Nephron (organoid): Measurements from ENCODE around the gene JCAD.

ENCODE experiments used
- H3K27ac Mint-ChIP-seq, 3 experiments: 2 replicates each; pipeline ENCODE4 v1.8.0; 2020; ENCODE audit warnings: mixed read lengths in 3 of 3, mild to moderate bottlenecking in 2 of 3, moderate library complexity in 1 of 3
- H3K27me3 Mint-ChIP-seq: 2 replicates; pipeline ENCODE4 v1.8.0; 2021; ENCODE audit warnings: low read depth, mild to moderate bottlenecking, moderate library complexity, mixed read lengths
- H3K36me3 Mint-ChIP-seq: 2 replicates; pipeline ENCODE4 v1.8.0; 2020; ENCODE audit warnings: low read depth, mixed read lengths
- H3K4me1 Mint-ChIP-seq: 2 replicates; pipeline ENCODE4 v1.8.0; 2020; ENCODE audit warnings: mixed read lengths
- H3K4me3 Mint-ChIP-seq, 3 experiments: 2 replicates each; pipeline ENCODE4 v1.8.0; 2020; ENCODE audit warnings: mild to moderate bottlenecking in 3 of 3, mixed read lengths in 3 of 3, moderate library complexity in 2 of 3
- H3K9me3 Mint-ChIP-seq: 2 replicates; pipeline ENCODE4 v1.8.0; 2020; ENCODE audit warnings: mixed read lengths
- CTCF ChIP-seq, 3 experiments: fragments of 200-600 bp; sonication (generic); IDR thresholded peaks; one replicate each; pipeline ENCODE4 v1.5.0; 2021; ENCODE audit warnings: antibody characterized with exemption in 3 of 3; ENCODE audit not compliant: unreplicated experiment in 3 of 3

JCAD gene

GRCh38 chr10:30018496-30018895 lies 40.9 kb downstream of the JCAD start:
- H3K27me3 Mint-ChIP-seq, result peaks cover 8% of the 10 kb centered on the region

DNA sequence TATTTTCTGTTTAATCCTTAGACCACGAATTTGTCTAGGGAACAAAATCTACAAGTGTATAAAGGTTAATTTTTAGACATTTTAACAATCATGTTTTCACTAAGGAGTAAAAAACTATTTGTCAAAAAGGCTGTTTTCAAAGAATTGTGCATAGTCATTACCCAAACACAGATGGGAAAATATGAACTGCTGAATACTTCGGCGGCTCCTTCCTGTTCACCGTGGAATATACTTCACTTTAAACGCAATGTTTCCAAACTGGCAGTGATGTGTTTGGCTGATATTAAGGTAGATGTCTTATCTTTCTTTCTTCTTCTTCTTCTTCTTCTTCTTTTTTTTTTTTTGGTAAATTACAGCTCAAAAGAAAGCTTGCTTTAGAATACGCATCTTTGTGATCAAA lies 41.4 kb downstream of the JCAD start:
- Mint-ChIP-seq H3K36me3 (peaks cover 12% of the 10 kb centered on the region), H3K27me3 (peaks cover 8% of the 10 kb centered on the region), H3K9me3 (no peaks in the 10 kb centered on the region), H3K27ac (peak overlapping the region; percentile 10 to 88 (median 60)), H3K4me1 (peaks cover 64% of the 10 kb centered on the region), H3K4me3 (no peak overlapping the region)
- no peak for TF ChIP-seq CTCF (IDR thresholded peaks at IDR 0.05; ENCODE audit: unreplicated experiment in 3 of 3)

More at GRCh38 chr10:30018496-30018895, 40.9 kb downstream of the JCAD start:
- Mint-ChIP-seq H3K36me3 (peaks cover 14% of the 10 kb centered on the region), H3K4me3 (no peak overlapping the region), H3K9me3 (no peaks in the 10 kb centered on the region), H3K27ac (peak overlapping the region in 2 of 3 experiments; percentile 60 to 88), H3K4me1 (peaks cover 58% of the 10 kb centered on the region)
- TF ChIP-seq CTCF (IDR thresholded peaks at IDR 0.05; ENCODE audit: unreplicated experiment in 3 of 3), result no peak

DNA sequence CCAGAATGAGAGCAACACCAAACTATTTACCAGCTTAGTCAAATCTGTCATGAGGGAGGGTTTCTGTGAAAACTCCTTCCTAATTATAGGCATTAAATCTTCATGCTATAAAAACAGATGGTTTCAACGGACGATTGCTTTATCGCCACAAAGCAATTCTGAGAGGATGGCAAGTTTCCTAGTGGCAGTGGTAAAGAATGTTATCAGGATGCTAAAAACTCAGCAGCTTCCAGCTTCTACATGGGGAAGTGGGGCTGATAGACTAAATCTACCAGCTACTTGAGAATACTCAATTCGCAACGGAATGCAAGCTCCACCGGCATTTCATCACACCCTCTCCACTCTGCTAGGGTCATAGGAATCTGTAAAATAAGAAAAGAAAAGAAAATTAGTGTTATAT lies 41.8 kb downstream of the JCAD start:
- H3K36me3 Mint-ChIP-seq, result peaks cover 12% of the 10 kb centered on the region
- TF ChIP-seq CTCF (IDR thresholded peaks at IDR 0.05; ENCODE audit: unreplicated experiment in 3 of 3), result no peak
- peaks cover 68% of the 10 kb centered on the region for H3K4me1 Mint-ChIP-seq
- no peak overlapping the region for H3K4me3 Mint-ChIP-seq
- no peaks in the 10 kb centered on the region for H3K9me3 Mint-ChIP-seq
- H3K27me3 Mint-ChIP-seq, result peaks cover 8% of the 10 kb centered on the region
- peak overlapping the region; percentile 10 to 88 (median 53) for H3K27ac Mint-ChIP-seq

DNA sequence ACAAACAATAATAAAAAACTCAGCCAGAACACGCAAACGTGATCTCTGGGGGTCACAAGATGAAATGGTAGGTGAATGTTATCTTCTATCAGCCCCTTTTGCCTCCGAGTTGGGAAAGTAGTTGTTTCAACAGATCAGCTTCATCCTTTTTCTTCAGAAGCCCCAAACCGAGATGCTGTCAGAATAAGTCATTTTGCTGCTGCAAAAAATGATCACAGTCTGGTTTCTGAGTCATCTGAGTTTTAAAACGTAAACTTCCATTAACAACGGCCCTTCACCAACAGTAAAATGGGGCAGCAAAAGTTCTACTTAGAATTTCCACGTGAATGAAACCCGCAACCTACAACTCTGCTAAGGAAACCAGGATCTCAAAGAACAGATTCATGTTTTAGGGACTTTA lies 44.9 kb downstream of the JCAD start:
- H3K27ac Mint-ChIP-seq, result peak overlapping the region; percentile 88 to 97 (median 97)
- H3K4me1 Mint-ChIP-seq, result peaks cover 76% of the 10 kb centered on the region
- no peaks in the 10 kb centered on the region for H3K9me3 Mint-ChIP-seq
- TF ChIP-seq CTCF (IDR thresholded peaks at IDR 0.05; ENCODE audit: unreplicated experiment in 3 of 3), result no peak
- H3K36me3 Mint-ChIP-seq, result peaks cover 7% of the 10 kb centered on the region
- H3K4me3 Mint-ChIP-seq, result no peak overlapping the region
- H3K27me3 Mint-ChIP-seq, result no peaks in the 10 kb centered on the region

DNA sequence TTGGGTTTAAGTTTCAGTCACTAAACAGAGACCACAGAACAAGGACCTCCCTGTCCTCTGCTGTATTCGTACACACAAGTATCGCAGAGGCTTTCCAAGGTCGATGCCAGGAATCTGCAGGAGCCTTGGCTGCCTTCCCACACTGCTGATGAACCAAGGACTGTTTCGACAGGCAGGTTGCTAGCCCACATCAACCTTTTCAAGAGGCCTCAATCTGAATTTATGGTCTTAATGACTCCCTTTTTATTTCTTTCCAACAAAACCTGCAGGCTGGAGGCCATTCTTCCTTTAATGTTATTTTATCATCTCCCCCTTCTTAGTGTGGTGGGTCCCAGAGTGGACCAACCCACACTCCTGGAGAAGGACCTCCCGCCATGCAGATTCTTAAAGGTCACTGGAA lies 45.6 kb downstream of the JCAD start:
- Mint-ChIP-seq H3K9me3 (no peaks in the 10 kb centered on the region), H3K27ac (peak overlapping the region; percentile 88 to 97 (median 97)), H3K4me1 (peaks cover 73% of the 10 kb centered on the region), H3K27me3 (peaks cover 3% of the 10 kb centered on the region), H3K36me3 (peaks cover 7% of the 10 kb centered on the region), H3K4me3 (peak overlapping the region in 2 of 3 experiments; percentile 31 to 33)
- no peak for TF ChIP-seq CTCF (IDR thresholded peaks at IDR 0.05; ENCODE audit: unreplicated experiment in 3 of 3)

DNA sequence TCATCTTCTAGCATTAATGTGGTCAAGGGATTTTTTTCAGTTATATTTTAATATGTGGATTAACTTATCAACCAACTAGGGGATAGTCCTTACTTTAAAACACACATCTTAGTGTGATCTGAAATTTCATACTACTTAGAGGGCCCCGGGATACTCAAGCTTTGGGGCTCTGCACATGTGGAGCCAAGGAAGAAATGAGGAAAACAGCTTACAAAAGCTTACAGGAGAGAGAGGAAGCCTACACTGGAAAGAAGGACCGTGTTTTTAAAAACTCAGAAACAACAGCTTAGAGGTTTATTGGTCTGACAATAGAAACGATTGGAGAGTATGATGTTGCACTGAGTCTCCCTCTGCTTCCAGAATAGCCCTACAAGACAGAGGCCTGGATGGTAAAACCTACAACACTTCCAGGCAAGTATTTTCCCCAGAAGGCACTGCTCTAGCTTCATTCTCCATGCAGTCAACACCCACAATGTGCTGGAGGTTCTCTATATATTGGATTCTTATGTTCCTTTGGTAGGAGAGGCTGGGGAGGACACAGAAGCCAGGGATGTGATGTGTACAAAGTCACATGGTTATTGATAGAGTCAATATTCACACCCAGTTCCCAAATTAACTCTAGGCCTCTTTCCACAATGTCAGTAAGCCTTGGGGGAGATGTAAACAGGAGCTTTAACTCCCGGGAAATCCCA lies 47.3 kb downstream of the JCAD start:
- peak overlapping the region in 1 of 3 experiments; percentile 12 for H3K4me3 Mint-ChIP-seq
- no peaks in the 10 kb centered on the region for H3K36me3 Mint-ChIP-seq
- H3K9me3 Mint-ChIP-seq, result no peaks in the 10 kb centered on the region
- no peak for TF ChIP-seq CTCF (IDR thresholded peaks at IDR 0.05; ENCODE audit: unreplicated experiment in 3 of 3)
- peak overlapping the region; percentile 88 to 97 (median 97) for H3K27ac Mint-ChIP-seq
- H3K27me3 Mint-ChIP-seq, result peaks cover 9% of the 10 kb centered on the region
- peaks cover 66% of the 10 kb centered on the region for H3K4me1 Mint-ChIP-seq
